Lower lobe of right lung (tissue), 2 donors: ENCODE data around the gene SUPT7L. TPM values are rescaled to one million over a fixed set of nuclear protein-coding genes. Genes with fewer than 3 reads are reported as not detected.

Experiments
- ATAC-seq, 2 donors: fragments of 200-7000 bp; cut with Tn5 transposase; one replicate each; pipeline ENCODE4 v1.9.1; 2020 to 2022; ENCODE audit warnings: mild to moderate bottlenecking in 2 of 2, moderate library complexity in 2 of 2
- DNase-seq: peaks from one replicate; pipeline ENCODE4 v3.0.0-alpha.2; 2020
- H3K27ac ChIP-seq: fragments of 200-600 bp; one replicate; pipeline ENCODE4 v1.8.0; 2022
- H3K27me3 ChIP-seq: fragments of 200-600 bp; one replicate; pipeline ENCODE4 v1.8.0; 2022; ENCODE audit warnings: low read depth
- H3K36me3 ChIP-seq: fragments of 200-600 bp; one replicate; pipeline ENCODE4 v1.8.0; 2022; ENCODE audit warnings: mild to moderate bottlenecking
- H3K4me1 ChIP-seq: fragments of 200-600 bp; one replicate; pipeline ENCODE4 v1.8.0; 2022
- H3K4me3 ChIP-seq: fragments of 200-600 bp; one replicate; pipeline ENCODE4 v1.8.0; 2022; ENCODE audit warnings: mild to moderate bottlenecking
- H3K9me3 ChIP-seq: fragments of 200-600 bp; one replicate; pipeline ENCODE4 v1.8.0; 2022
- intact Hi-C: fragments of 100-400 bp; cut with DNase I; formaldehyde crosslinking; loops from one replicate; pipeline ENCODE4 v1.11.0; 2022
- total RNA-seq: library from RNA; stranded (reverse); fragmentation: NEBNext Ultra II Directional; extraction: Animal tissue kit (Norgen Biotek cat#: 25700); gene quantifications from one replicate; pipeline ENCODE4 v1.2.1, GENCODE V29; 2021
- TF ChIP-seq, protein P1 (sequence below): fragments of 200-600 bp; IDR thresholded peaks from one replicate; pipeline ENCODE4 v1.8.0; 2022; ENCODE audit warnings: antibody characterized with exemption, mild to moderate bottlenecking
- donor health status: DM: no; HTN: yes; CAD: no; lungs with severe emphysema.

SUPT7L gene
- total RNA-seq, 1 donor from 2014 or later: 29.6 TPM

DNA sequence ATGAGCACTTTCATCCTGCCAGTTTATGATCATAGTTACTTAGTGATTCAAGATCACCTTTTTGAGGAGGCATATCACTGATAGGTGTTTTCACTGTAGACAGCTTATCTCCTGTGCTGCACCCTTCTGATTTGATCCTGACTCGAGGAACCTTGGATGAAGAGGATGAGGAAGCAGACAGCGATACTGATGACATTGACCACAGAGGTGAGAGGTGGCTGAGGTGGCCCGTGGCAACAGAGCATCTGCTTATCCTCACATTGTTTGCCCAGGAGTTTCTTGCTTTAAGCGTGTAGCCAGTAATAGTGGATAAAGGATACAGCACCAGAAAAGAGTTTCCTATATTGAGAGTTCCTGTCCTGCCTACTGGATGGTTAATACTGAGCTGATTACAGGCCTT is 15.7 kb downstream of the SUPT7L start:
- Histone ChIP-seq H3K4me1 (no peaks in the 10 kb centered on the region), H3K9me3 (no peaks in the 10 kb centered on the region), H3K27ac (no peak overlapping the region), H3K36me3 (peaks cover 95% of the 10 kb centered on the region), H3K27me3 (no peaks in the 10 kb centered on the region), H3K4me3 (no peak overlapping the region)
- DNase-seq: no peak
- intact Hi-C loops: no loop called here
- no peak for ATAC-seq
- TF ChIP-seq, protein P1, sequence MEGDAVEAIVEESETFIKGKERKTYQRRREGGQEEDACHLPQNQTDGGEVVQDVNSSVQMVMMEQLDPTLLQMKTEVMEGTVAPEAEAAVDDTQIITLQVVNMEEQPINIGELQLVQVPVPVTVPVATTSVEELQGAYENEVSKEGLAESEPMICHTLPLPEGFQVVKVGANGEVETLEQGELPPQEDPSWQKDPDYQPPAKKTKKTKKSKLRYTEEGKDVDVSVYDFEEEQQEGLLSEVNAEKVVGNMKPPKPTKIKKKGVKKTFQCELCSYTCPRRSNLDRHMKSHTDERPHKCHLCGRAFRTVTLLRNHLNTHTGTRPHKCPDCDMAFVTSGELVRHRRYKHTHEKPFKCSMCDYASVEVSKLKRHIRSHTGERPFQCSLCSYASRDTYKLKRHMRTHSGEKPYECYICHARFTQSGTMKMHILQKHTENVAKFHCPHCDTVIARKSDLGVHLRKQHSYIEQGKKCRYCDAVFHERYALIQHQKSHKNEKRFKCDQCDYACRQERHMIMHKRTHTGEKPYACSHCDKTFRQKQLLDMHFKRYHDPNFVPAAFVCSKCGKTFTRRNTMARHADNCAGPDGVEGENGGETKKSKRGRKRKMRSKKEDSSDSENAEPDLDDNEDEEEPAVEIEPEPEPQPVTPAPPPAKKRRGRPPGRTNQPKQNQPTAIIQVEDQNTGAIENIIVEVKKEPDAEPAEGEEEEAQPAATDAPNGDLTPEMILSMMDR: no peak

DNA sequence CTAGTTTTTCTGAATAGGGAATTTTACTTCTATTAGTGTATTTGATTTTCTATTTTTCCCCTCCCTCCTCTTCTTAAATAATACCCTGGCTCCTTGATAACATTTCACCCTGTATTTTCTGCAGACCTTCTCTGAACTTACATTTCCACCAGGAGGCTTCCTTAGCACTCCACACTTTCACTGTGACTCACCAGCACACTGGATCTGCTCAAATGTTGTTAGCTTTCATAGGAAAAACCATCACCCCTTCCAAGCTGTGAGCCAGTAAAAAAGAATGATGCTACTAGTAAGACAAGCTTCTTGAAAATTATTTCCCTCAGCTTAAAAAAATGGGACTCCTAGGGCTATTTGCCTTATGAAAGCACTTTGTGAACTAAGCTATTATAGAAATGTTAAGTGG is 16.1 kb downstream of the SUPT7L start:
- DNase-seq (no peak), ATAC-seq (no peak)
- no peak overlapping the region for H3K4me3 ChIP-seq
- H3K36me3 ChIP-seq: peaks cover 95% of the 10 kb centered on the region
- H3K9me3 ChIP-seq: no peaks in the 10 kb centered on the region
- H3K27me3 ChIP-seq: no peaks in the 10 kb centered on the region
- no peaks in the 10 kb centered on the region for H3K4me1 ChIP-seq
- intact Hi-C loops: no loop called here
- TF ChIP-seq, protein P1: no peak
- H3K27ac ChIP-seq: no peak overlapping the region

DNA sequence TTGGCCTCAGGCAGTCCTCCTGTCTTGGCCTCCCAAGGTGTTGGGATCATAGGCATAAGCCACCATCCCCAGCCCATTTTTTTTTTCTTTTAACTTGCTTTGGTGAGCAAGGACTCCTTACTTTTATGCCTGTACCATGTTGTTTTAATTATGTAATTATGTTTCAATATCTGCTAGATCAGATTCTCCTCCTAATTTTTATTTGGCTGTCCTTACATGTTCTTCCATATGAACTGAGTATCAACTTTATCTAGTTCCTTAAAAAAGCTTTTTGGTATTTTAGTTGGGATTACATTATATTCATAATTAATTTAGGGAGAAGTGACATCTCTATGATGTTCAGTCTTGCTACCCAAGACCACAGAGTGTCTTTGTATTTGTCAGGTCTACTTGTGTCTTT is 18.2 kb downstream of the SUPT7L start:
- no peak for ATAC-seq
- no peak overlapping the region for H3K4me3 ChIP-seq
- H3K36me3 ChIP-seq: peaks cover 95% of the 10 kb centered on the region
- DNase-seq: no peak
- no peaks in the 10 kb centered on the region for H3K9me3 ChIP-seq
- intact Hi-C loops: no loop called here
- TF ChIP-seq, protein P1: no peak
- no peaks in the 10 kb centered on the region for H3K27me3 ChIP-seq
- H3K27ac ChIP-seq: no peak overlapping the region
- H3K4me1 ChIP-seq: no peaks in the 10 kb centered on the region

DNA sequence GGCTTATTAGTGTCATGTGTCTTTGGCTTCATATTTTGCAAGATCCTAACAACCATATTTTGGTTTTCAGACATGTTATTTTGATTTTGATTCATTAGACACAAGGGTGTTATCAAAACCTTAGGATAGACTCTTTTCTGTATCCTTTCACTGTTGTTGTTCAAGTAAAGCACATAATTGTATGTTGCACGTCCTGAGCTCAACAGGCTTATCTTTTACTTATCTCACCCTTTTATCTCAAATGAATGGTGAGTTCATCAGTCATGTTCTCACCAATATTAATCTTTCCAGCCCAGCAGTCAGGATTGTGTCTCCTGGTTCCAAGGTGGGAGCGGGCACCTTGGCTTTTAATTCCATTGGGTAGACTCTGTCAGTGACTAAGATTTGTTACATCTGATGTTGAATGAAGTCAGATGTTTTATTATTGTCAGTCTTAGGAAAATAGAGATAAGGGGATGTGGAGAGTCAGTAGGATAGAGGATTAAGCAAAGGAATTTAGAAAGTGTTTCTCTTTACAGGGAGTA is 22.6 kb downstream of the SUPT7L start:
- TF ChIP-seq, protein P1: no peak
- Histone ChIP-seq H3K9me3 (no peaks in the 10 kb centered on the region), H3K36me3 (peaks cover 97% of the 10 kb centered on the region), H3K4me1 (no peaks in the 10 kb centered on the region), H3K27me3 (no peaks in the 10 kb centered on the region), H3K27ac (no peak overlapping the region), H3K4me3 (no peak overlapping the region)
- no peak for DNase-seq
- intact Hi-C loops: no loop called here
- no peak for ATAC-seq

DNA sequence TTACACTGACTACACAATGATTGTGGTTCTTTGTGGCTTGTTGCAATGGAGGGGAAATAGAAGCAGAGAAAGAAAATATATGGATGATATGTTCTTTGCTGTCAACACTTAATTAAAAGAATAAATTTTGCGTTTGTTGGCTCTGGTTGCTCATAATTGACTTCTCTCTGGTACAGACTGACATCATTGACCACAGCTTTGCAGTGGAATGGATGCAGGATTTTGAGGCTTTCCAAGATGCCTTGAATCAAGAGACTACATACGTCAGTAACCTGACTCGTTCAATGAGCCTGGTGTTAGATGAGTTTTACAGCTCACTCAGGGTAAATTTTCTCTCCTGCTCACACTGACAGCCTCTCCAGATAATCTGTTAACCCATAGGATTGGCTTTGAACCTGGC is 24.7 kb downstream of the SUPT7L start:
- ATAC-seq: no peak
- Histone ChIP-seq H3K4me1 (no peaks in the 10 kb centered on the region), H3K9me3 (no peaks in the 10 kb centered on the region), H3K27ac (no peak overlapping the region), H3K4me3 (no peak overlapping the region), H3K27me3 (no peaks in the 10 kb centered on the region), H3K36me3 (peaks cover 97% of the 10 kb centered on the region)
- TF ChIP-seq, protein P1: no peak
- intact Hi-C loops: no loop called here
- no peak for DNase-seq
